Osteocyte (in vitro differentiated cells): Measurements from ENCODE around the gene SYNDIG1. TPM values are rescaled to one million over a fixed set of nuclear protein-coding genes. Genes with fewer than 3 reads are reported as not detected.

Experiments used
- DNase-seq: peaks from one replicate; pipeline ENCODE4 v3.0.0; 2021; ENCODE audit warnings: mixed read lengths; ENCODE audit not compliant: unreplicated experiment; ENCODE audit errors: extremely low spot score
- H3K27ac Mint-ChIP-seq: one replicate; pipeline ENCODE4 v1.8.0; 2021; ENCODE audit warnings: mild to moderate bottlenecking, mixed read lengths; ENCODE audit not compliant: unreplicated experiment
- H3K27me3 Mint-ChIP-seq: one replicate; pipeline ENCODE4 v1.8.0; 2021; ENCODE audit warnings: mixed read lengths; ENCODE audit not compliant: unreplicated experiment
- H3K36me3 Mint-ChIP-seq: one replicate; pipeline ENCODE4 v1.8.0; 2021; ENCODE audit warnings: mixed read lengths; ENCODE audit not compliant: unreplicated experiment
- H3K4me1 Mint-ChIP-seq: one replicate; pipeline ENCODE4 v1.8.0; 2021; ENCODE audit warnings: mixed read lengths; ENCODE audit not compliant: unreplicated experiment
- H3K4me3 Mint-ChIP-seq: one replicate; pipeline ENCODE4 v1.8.0; 2021; ENCODE audit warnings: mild to moderate bottlenecking, moderate library complexity, mixed read lengths; ENCODE audit not compliant: unreplicated experiment
- H3K9me3 Mint-ChIP-seq: one replicate; pipeline ENCODE4 v1.8.0; 2021; ENCODE audit warnings: mixed read lengths; ENCODE audit not compliant: unreplicated experiment
- total RNA-seq: library from RNA; stranded (reverse); gene quantifications from 2 replicates; pipeline ENCODE4 v1.2.1, GENCODE V29; 2021
- TF ChIP-seq, protein P1 (sequence below): fragments of 200-600 bp; sonication (generic); IDR thresholded peaks from 2 replicates; pipeline ENCODE4 v1.5.0; 2021; ENCODE audit warnings: antibody characterized with exemption, mild to moderate bottlenecking, moderate library complexity

Gene SYNDIG1
- total RNA-seq, 1 donor from 2014 or later: 0.40 TPM

DNA sequence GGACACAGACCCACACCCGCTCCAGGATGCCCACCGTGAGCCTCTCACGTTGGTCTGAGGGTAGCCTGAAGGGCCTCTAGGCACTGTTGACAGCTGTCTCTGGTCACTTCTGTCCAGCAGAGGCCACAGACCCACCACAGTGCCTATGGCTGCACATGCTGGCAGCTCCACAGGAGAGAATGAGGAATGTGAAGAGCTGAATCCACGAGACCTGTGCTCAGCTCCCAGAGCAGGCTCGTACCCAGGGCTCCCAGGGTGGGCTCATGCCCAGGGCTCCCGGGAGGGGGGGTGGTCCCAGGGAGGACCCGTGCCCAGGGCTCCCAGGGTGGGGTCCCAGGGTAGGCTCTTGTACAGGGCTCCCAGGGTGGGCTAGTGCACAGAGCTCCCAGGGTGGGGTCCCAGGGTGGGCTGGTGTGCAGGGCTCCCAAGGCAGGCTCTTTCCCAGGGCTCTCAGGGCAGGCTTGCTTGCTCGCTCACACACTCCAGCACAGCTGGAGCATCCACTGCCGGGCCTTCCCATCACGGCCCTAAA lies 201.0 kb downstream of the SYNDIG1 start:
- no peaks in the 10 kb centered on the region for H3K9me3 Mint-ChIP-seq
- no peaks in the 10 kb centered on the region for H3K36me3 Mint-ChIP-seq
- H3K4me3 Mint-ChIP-seq: no peak overlapping the region
- no peak for DNase-seq
- TF ChIP-seq, protein P1, sequence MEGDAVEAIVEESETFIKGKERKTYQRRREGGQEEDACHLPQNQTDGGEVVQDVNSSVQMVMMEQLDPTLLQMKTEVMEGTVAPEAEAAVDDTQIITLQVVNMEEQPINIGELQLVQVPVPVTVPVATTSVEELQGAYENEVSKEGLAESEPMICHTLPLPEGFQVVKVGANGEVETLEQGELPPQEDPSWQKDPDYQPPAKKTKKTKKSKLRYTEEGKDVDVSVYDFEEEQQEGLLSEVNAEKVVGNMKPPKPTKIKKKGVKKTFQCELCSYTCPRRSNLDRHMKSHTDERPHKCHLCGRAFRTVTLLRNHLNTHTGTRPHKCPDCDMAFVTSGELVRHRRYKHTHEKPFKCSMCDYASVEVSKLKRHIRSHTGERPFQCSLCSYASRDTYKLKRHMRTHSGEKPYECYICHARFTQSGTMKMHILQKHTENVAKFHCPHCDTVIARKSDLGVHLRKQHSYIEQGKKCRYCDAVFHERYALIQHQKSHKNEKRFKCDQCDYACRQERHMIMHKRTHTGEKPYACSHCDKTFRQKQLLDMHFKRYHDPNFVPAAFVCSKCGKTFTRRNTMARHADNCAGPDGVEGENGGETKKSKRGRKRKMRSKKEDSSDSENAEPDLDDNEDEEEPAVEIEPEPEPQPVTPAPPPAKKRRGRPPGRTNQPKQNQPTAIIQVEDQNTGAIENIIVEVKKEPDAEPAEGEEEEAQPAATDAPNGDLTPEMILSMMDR: no peak
- H3K4me1 Mint-ChIP-seq: peaks cover 18% of the 10 kb centered on the region
- H3K27ac Mint-ChIP-seq: no peak overlapping the region
- H3K27me3 Mint-ChIP-seq: no peaks in the 10 kb centered on the region

GRCh38 chr20:24670981-24671380 lies 201.6 kb downstream of the SYNDIG1 start:
- no peak for DNase-seq
- H3K9me3 Mint-ChIP-seq: no peaks in the 10 kb centered on the region
- peaks cover 18% of the 10 kb centered on the region for H3K4me1 Mint-ChIP-seq
- no peak overlapping the region for H3K4me3 Mint-ChIP-seq
- TF ChIP-seq, protein P1: no peak
- H3K27me3 Mint-ChIP-seq: no peaks in the 10 kb centered on the region
- H3K27ac Mint-ChIP-seq: no peak overlapping the region
- no peaks in the 10 kb centered on the region for H3K36me3 Mint-ChIP-seq

- Mint-ChIP-seq H3K4me1 (peaks cover 18% of the 10 kb centered on the region), H3K9me3 (no peaks in the 10 kb centered on the region), H3K27me3 (no peaks in the 10 kb centered on the region), H3K36me3 (no peaks in the 10 kb centered on the region), H3K27ac (peak overlapping the region; percentile 56), H3K4me3 (no peak overlapping the region)
- DNase-seq: no peak
- TF ChIP-seq, protein P1: no peak
Measured at GRCh38 chr20:24672181-24672880, 202.9 kb downstream of the SYNDIG1 start.

DNA sequence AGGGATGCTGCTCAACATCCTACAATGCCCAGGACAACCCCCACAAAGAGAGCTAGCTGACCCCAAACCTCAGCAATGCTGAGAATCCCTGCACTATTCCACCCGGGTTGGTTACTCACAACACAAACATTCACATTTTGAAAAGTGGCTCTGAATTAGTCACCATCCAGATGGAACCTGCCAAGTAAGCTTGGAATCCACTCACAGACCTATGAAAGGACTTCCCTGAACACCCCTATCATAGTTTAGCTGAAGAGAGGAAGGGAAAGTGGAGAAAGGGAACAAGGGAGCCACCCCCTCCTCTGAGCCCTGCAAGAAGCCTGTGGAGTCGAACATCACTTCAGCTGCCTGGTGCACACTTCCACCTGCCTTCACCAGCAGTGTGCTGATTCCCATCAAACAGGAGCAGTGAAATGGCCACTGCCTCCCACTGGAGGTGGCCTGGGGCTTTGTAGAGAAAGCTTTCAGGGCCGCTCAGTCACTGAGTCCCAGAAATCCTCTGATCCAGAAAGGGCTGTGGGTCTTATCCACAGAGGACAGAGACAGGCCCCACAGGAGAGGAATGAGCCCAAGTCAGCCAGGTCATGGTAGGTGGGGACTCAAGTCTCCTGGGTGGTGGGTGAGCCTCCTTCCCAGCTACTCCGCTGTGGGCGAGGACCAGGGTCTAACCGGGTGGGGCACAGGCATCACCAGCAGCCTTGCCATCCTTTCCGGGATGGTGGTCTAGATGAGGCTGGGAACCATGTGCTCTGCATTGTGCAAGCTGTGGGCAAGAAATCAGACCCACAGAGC lies 203.7 kb downstream of the SYNDIG1 start:
- Mint-ChIP-seq H3K9me3 (no peaks in the 10 kb centered on the region), H3K27me3 (no peaks in the 10 kb centered on the region), H3K4me1 (peaks cover 18% of the 10 kb centered on the region), H3K36me3 (no peaks in the 10 kb centered on the region), H3K4me3 (no peak overlapping the region), H3K27ac (peak overlapping the region; percentile 56)
- DNase-seq: no peak
- TF ChIP-seq, protein P1: no peak
